GM23248 (cell line): ENCODE results near the gene KIF16B.

Experiments used
- EZH2 ChIP-seq: fragments of 200-600 bp; sonication (generic); IDR thresholded peaks from 2 replicates; pipeline ENCODE4 v1.6.1; 2018; ENCODE audit warnings: antibody characterized with exemption, mild to moderate bottlenecking; ENCODE audit not compliant: insufficient read depth, poor library complexity, severe bottlenecking
- EZH2phosphoT487 ChIP-seq: fragments of 200-600 bp; sonication (generic); IDR thresholded peaks from 2 replicates; pipeline ENCODE4 v1.6.1; 2018; ENCODE audit warnings: antibody characterized with exemption, moderate library complexity, mild to moderate bottlenecking, low read depth; ENCODE audit not compliant: insufficient read depth

DNA sequence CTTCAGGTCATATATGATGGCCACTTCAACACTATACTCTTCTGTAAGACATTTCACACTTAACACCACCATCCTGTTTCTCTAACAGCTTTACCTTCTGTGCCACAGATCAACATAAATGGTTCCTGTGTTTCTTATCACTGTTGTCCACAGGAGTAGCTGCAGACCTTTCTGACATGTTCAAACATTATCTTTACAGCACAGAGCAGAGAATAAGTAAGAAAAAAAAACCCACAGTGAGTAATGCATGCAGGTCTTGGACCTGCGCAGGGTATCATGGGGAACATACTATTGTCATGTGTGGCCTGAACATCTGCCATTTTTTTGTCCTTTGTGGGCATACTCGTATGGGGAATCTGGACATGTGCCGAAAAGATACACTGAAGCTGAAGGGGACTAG is 161.9 kb downstream of the KIF16B start:
- TF ChIP-seq EZH2 (no peak), EZH2phosphoT487 (no peak)
